ENCODE data around the gene EXOC2. TPM values are rescaled to one million over a fixed set of nuclear protein-coding genes. Genes with fewer than 3 reads are reported as not detected.

The EXOC2 gene
- total RNA-seq, 1 donor from 2014 or later, result 13.3 TPM

GRCh38 chr6:657743-658142, 35.2 kb downstream of the EXOC2 start:
- ATAC-seq, result no peak
- intact Hi-C loops (cut with DNase I), result no loop called here
- DNase-seq (ENCODE audit: missing footprints), result no peak

- ATAC-seq, result no peak
- intact Hi-C loops (cut with DNase I), result no loop called here
- peak; percentile 66 for DNase-seq (ENCODE audit: missing footprints)
These were observed 36.3 kb downstream of the EXOC2 start, which contains the start of gene HUS1B for GRCh38 chr6:656460-657252. Gene HUS1B, minus strand, starts transcription at chr6:657100. Its CDS starts 156 bp downstream, at chr6:656944.

- intact Hi-C loops (cut with DNase I), result no loop called here
- DNase-seq (ENCODE audit: missing footprints), result no peak
- ATAC-seq, result no peak
These were observed 38.8 kb downstream of the EXOC2 start for GRCh38 chr6:654136-654535.

- intact Hi-C loops (cut with DNase I), result no loop called here
These were observed 40.1 kb downstream of the EXOC2 start for GRCh38 chr6:652865-653264.

GRCh38 chr6:650098-650497, 42.8 kb downstream of the EXOC2 start:
- DNase-seq (ENCODE audit: missing footprints) (no peak), ATAC-seq (no peak)
- intact Hi-C loops (cut with DNase I), result no loop called here

More at GRCh38 chr6:652865-653264, 40.1 kb downstream of the EXOC2 start:
- ATAC-seq (no peak), DNase-seq (ENCODE audit: missing footprints) (no peak)

GRCh38 chr6:642805-643204, 50.1 kb downstream of the EXOC2 start:
- intact Hi-C loops (cut with DNase I), result no loop called here
- ATAC-seq (no peak), DNase-seq (ENCODE audit: missing footprints) (no peak)

- intact Hi-C loops (cut with DNase I), result no loop called here
- no peak for ATAC-seq
- DNase-seq (ENCODE audit: missing footprints), result no peak
These were observed 51.5 kb downstream of the EXOC2 start for GRCh38 chr6:641225-641985.

GRCh38 chr6:636488-636887, 56.5 kb downstream of the EXOC2 start:
- no peak for ATAC-seq
- DNase-seq (ENCODE audit: missing footprints), result no peak
- intact Hi-C loops (cut with DNase I), result no loop called here

- DNase-seq (ENCODE audit: missing footprints) (no peak), ATAC-seq (no peak)
- intact Hi-C loops (cut with DNase I), result no loop called here
These were observed 57.7 kb downstream of the EXOC2 start for GRCh38 chr6:635233-635632.

- intact Hi-C loops (cut with DNase I), result no loop called here
- ATAC-seq (no peak), DNase-seq (ENCODE audit: missing footprints) (no peak)
These were observed 59.3 kb downstream of the EXOC2 start for GRCh38 chr6:633611-634010.

GRCh38 chr6:628766-629165, 64.2 kb downstream of the EXOC2 start:
- intact Hi-C loops (cut with DNase I), result loop anchor here (10.0 kb wide), 2 partner anchors 156 to 756 kb away; partner anchors contain the start of gene FOXF2
- ATAC-seq (no peak), DNase-seq (ENCODE audit: missing footprints) (no peak)

GRCh38 chr6:626236-626635, 66.7 kb downstream of the EXOC2 start:
- intact Hi-C loops (cut with DNase I), result loop anchor here (10.0 kb wide), 2 partner anchors 159 to 759 kb away; partner anchors contain the start of gene FOXF2

GRCh38 chr6:624979-625378, 68.0 kb downstream of the EXOC2 start:
- ATAC-seq (peak; percentile 72), DNase-seq (ENCODE audit: missing footprints) (no peak)
- intact Hi-C loops (cut with DNase I), result loop anchor here (10.0 kb wide), 2 partner anchors 160 to 760 kb away; partner anchors contain the start of gene FOXF2

More at GRCh38 chr6:626236-626635, 66.7 kb downstream of the EXOC2 start:
- DNase-seq (ENCODE audit: missing footprints) (no peak), ATAC-seq (no peak)

GRCh38 chr6:622462-622861, 70.5 kb downstream of the EXOC2 start:
- DNase-seq (ENCODE audit: missing footprints) (no peak), ATAC-seq (no peak)
- intact Hi-C loops (cut with DNase I), result loop anchor here (10.0 kb wide), 2 partner anchors 162 to 762 kb away; partner anchors contain the start of gene FOXF2

- intact Hi-C loops (cut with DNase I), result loop anchor here (10.0 kb wide), 2 partner anchors 163 to 763 kb away; partner anchors contain the start of gene FOXF2
- no peak for ATAC-seq
- no peak for DNase-seq (ENCODE audit: missing footprints)
These were observed 71.0 kb downstream of the EXOC2 start for GRCh38 chr6:621931-622330.

- DNase-seq (ENCODE audit: missing footprints) (no peak), ATAC-seq (no peak)
- intact Hi-C loops (cut with DNase I), result loop anchor here (10.0 kb wide), 2 partner anchors 164 to 764 kb away; partner anchors contain the start of gene FOXF2
These were observed 72.0 kb downstream of the EXOC2 start for GRCh38 chr6:620950-621349.

- no peak for ATAC-seq
- no peak for DNase-seq (ENCODE audit: missing footprints)
- intact Hi-C loops (cut with DNase I), result loop anchor here (10.0 kb wide), 2 partner anchors 165 to 765 kb away; partner anchors contain the start of gene FOXF2
These were observed 72.8 kb downstream of the EXOC2 start for GRCh38 chr6:620166-620565.

GRCh38 chr6:617456-618100, 75.4 kb downstream of the EXOC2 start:
- intact Hi-C loops (cut with DNase I), result no loop called here
- DNase-seq (ENCODE audit: missing footprints), result no peak
- no peak for ATAC-seq

GRCh38 chr6:613981-614380, 79.0 kb downstream of the EXOC2 start:
- no peak for ATAC-seq
- intact Hi-C loops (cut with DNase I), result no loop called here

More at GRCh38 chr6:613981-614380, 79.0 kb downstream of the EXOC2 start:
- no peak for DNase-seq (ENCODE audit: missing footprints)

Measured in Right ventricle myocardium inferior (tissue), 1 donor.